GM21423 (cell line): ENCODE measurements around the gene FBXO15.

ENCODE experiments used
- ATAC-seq: cut with Tn5 transposase; IDR thresholded peaks from one replicate; pipeline ENCODE4 v1.9.1; 2021; ENCODE audit warnings: mild to moderate bottlenecking, moderate library complexity; ENCODE audit not compliant: unreplicated experiment

FBXO15 gene

GRCh38 chr18:74147779-74148542 lies at the start of gene FBXO15, which contains the start of gene TIMM21:
FBXO15 (minus strand) TSS chr18:74147834; CDS start chr18:74147785, 49 bp downstream.
TIMM21 (plus strand) TSS chr18:74148523; CDS start chr18:74148809, 286 bp downstream.
- peak; percentile 91 for ATAC-seq

GRCh38 chr18:74196220-74197119 lies 48.8 kb upstream of the FBXO15 start:
- peak; percentile 89 for ATAC-seq

GRCh38 chr18:74194691-74195090 lies 47.1 kb upstream of the FBXO15 start:
- ATAC-seq = no peak

DNA sequence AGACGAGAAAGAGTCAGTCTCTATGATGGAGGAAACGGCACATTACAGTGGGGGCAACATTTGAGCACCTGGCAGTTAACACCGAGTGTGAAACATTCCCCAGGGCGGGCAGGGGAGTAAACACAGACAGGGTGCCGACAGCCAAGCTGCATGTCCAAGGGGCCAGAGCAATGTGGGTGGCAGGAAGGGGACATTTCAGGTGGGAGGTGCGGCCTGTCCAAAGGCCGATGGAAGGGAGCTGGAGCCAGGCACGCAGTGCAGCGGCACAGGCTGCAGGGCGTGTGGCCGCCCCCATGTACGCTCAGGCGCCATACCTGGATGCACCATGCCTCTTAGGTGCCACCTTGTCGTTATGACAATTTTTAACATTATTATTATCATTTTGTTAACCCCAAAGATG lies 43.9 kb upstream of the FBXO15 start:
- ATAC-seq = no peak

DNA sequence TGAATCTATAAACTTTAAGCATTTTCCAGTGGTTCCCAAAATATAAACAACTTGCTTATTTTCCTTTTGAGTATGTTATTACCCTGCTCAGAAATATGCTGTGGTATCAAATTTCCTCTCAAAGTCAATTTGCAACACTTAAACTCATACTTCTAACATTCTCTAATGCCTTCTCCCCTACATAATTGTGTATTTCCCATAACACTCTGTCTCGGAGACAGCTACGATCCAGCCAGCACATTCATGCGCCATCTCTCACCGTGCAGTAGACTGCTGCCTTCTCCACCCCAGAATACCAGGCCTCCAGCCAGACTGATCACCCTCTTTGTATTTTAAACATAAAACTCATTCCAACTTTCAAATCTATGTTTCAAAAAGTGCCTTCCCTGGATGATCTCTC lies 42.5 kb upstream of the FBXO15 start:
- ATAC-seq = no peak

GRCh38 chr18:74186661-74187060 lies 39.0 kb upstream of the FBXO15 start:
- ATAC-seq = no peak

- no peak for ATAC-seq
These were observed 38.2 kb upstream of the FBXO15 start for GRCh38 chr18:74185860-74186259.

GRCh38 chr18:74184875-74185274 lies 37.2 kb upstream of the FBXO15 start:
- ATAC-seq = no peak

DNA sequence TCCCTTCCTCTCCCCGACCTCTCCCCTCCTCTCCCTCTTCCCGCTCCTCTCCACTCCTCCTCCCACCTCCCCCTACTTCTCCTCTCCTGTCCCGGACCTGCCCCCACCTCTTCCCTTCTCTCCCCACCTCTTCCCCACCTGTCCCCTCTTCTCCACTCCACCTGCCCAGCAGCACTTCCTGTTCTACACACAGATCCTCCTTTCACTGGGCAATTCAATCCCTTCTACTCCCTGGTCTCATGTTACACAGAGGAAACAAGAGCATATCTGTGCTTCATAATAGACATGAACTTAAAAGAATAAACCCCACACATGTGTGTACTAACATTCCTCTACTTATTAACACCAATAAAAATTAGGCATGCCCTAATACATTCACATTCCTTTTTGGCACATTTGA lies 35.5 kb upstream of the FBXO15 start:
- no peak for ATAC-seq

DNA sequence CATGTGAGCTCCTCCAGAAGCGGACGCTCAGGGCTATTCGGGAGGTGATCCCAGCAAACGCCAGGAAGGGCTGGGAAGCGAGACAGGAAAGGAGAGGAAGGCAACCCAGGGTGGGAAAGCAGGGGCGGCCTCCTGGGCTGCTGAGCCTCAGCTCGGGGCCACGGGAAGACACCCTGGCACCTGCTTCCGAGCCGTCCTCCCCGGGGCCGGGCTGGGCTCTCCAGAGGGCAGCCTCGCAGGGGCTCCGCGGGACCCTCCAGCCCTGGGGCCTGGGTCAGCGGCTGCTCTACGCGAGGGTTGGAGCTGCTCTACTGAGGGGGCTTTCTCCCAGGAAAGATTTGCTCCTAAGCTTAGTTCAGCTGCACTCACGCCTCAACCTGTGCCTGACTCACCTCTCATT lies 34.7 kb upstream of the FBXO15 start:
- no peak for ATAC-seq

DNA sequence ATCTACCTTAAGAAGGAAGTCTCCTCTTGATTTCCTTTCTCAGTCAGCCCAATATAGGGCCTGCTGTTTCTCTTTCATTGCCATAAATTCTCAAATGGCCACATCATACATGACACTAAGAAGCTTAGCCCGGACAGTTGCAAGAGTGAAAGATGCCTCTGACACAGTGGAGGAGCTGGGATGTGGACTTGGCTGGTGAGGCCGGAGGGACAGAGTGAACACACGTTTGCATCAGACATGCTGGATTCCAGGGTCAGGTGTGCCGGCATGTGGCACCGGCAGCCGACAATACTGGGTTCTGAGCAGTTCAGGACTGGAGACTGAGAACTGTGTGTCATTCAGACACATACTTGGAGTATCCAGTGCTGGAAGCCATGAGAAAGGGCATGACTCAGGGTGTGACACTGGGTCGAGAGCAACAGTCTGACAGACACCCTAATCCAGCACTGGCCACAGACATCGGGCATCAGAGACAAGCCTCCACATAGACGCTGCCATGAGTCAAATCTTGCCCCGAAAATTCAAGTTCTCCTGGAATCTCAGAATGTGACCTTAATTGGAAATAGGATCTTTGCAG lies 32.1 kb upstream of the FBXO15 start:
- ATAC-seq = no peak

DNA sequence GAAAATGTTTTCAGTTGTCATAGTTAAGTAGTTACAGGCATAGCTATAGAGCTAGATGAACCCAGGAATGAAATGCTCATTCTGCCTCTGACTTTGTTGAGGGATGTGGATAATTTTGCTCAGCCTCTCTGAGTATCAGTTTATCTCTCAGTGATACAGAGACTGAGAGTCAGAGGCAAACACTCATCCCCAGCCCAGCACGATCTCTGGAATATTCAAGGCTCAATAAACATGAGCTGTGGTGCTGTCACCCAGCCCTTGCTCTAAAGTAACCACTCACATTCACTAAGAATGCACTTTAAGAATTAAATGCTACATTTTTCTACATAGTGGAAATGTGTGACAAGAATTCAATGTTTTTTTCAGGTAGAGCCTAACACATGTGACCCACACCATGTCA lies 31.2 kb upstream of the FBXO15 start:
- ATAC-seq = no peak

DNA sequence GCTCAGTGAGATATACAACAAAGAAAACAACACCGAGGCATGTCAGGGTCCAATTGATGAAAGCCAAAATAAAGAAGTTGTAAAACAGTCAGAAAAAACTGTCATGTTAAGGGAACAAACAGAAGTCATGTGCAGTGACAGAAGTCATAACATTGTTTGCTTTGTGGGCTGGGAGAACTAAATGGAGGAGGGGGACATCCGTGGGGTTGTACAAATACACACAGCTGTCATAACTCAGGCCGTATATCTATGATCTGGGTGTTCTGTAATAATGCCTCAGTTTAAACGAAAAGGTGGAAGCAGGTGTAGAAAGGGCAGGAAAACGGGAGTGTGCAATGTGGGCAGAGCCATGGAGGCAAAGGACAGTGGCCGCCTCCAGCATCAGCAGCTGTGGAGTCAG lies 28.0 kb upstream of the FBXO15 start:
- no peak for ATAC-seq

GRCh38 chr18:74173434-74173750 lies 25.8 kb upstream of the FBXO15 start:
- ATAC-seq = no peak

GRCh38 chr18:74172697-74173433 lies 25.2 kb upstream of the FBXO15 start:
- ATAC-seq = no peak

GRCh38 chr18:74171910-74172606 lies 24.4 kb upstream of the FBXO15 start:
- peak; percentile 87 for ATAC-seq

DNA sequence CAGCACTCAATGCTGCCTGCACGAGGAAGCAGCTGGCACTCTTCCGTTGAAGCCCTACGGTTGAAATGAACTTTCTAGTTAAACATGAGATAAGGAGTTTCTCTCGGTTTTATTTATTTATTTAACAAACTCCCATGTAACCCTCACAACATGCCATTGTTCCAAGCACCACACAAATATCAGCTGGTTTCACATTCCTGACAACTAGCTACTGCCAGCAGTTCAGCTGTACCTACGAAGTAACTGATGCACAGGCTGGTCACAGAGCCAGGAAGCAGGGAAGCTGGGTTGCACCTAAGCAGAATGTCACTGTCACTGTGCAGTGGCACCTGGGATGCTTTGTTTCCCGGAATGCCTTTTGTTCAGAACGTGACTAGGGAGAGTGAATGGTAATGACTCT lies 18.8 kb upstream of the FBXO15 start:
- ATAC-seq = no peak

DNA sequence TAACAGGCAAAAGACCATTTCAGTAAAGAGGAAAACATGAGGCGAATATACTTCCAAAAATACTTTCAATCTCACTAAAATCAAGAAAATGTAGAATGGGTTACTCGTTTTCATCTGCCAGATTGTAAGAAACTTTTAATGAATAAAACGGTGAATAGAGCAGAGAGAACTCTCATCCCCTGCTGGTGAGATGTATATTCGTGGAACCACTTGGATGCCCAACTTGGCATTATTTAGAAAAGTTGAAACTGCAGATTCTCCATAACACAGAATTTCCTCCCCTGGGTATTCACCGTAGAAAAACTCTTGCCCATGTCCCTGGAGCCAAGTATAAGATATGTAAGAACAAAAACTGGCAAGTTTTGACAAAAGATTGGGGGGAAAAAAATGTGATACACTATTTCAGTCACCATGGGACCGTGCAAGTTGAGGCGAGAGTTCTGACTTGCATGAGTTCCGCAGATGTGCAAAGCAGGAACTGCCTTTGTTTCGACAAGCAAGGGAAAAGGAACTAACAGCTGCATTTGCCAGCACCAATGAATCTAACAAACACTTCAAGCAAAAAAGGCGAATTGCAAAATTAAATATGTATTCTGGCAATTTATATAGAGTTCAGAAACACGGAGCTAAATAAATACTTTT lies 15.5 kb upstream of the FBXO15 start:
- peak; percentile 49 for ATAC-seq

DNA sequence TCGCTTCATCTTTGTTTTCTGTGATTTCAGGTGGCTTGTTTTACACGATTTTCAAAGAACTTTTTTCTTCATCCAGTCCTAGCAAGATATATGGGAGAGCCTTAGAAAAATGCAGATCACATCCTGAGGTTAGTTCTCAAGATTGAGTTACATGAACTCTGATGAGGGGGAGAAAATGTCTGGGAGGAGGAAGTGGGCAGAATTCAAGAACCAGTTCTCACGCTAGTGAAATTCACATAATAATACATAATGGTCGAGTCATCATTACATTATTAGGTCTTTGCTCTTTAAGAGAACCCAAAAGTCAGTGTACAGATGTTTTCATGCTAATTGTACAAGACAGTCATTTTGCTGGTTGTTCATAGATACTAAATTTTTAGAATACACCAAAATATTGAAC lies 7.6 kb upstream of the FBXO15 start:
- ATAC-seq = no peak

DNA sequence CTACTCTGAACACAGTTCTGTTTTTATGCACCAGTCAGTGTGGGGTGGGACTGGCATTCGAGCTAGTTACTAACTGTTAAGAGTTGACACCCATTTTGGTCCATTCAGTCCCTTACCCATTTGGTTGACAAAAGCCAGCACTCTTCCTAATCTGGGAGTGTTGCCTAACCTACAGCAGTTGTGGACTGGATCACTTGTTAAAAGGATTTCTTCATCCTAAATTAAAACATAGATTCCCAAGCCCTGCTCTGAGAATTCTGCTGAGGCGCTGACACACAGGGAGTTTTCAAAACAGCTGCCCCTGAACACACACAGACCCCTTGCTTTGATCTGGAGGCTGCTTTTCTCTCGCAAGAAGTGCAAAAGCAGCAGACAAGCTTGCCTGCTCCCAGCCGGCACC lies 7.1 kb upstream of the FBXO15 start:
- no peak for ATAC-seq
